GM21367 (cell line): Measurements from ENCODE around the gene CBX2.

ENCODE experiments used
- ATAC-seq: cut with Tn5 transposase; IDR thresholded peaks from one replicate; pipeline ENCODE4 v1.9.1; 2021; ENCODE audit not compliant: unreplicated experiment

CBX2 gene

GRCh38 chr17:79777894-79778503 is at the start of gene CBX2:
Gene CBX2, plus strand, starts transcription at chr17:79778148. Its CDS starts 88 bp downstream, at chr17:79778236.
- ATAC-seq = peak; percentile 46

- ATAC-seq = no peak
These were observed 49.6 kb upstream of the CBX2 start for GRCh38 chr17:79728169-79728907.

- ATAC-seq = no peak
These were observed 49.0 kb upstream of the CBX2 start for GRCh38 chr17:79728908-79729471.

GRCh38 chr17:79729761-79730160 is 48.2 kb upstream of the CBX2 start:
- no peak for ATAC-seq

GRCh38 chr17:79730437-79730768 is 47.5 kb upstream of the CBX2 start:
- no peak for ATAC-seq

GRCh38 chr17:79730769-79731483 is 47.0 kb upstream of the CBX2 start, which contains the start of gene ENPP7:
Gene ENPP7, plus strand, starts transcription at chr17:79730943. Its CDS starts 197 bp downstream, at chr17:79731140.
- no peak for ATAC-seq

GRCh38 chr17:79732254-79732653 is 45.7 kb upstream of the CBX2 start:
- ATAC-seq = no peak

- ATAC-seq = no peak
These were observed 44.9 kb upstream of the CBX2 start for GRCh38 chr17:79732804-79733691.

GRCh38 chr17:79733692-79734070 is 44.3 kb upstream of the CBX2 start:
- ATAC-seq = no peak

GRCh38 chr17:79735096-79735495 is 42.9 kb upstream of the CBX2 start:
- no peak for ATAC-seq

GRCh38 chr17:79737046-79737921 is 40.7 kb upstream of the CBX2 start:
- no peak for ATAC-seq

GRCh38 chr17:79737922-79738578 is 39.9 kb upstream of the CBX2 start:
- ATAC-seq = no peak

GRCh38 chr17:79738643-79739042 is 39.3 kb upstream of the CBX2 start:
- no peak for ATAC-seq

- no peak for ATAC-seq
These were observed 38.5 kb upstream of the CBX2 start for GRCh38 chr17:79739148-79740062.

GRCh38 chr17:79740413-79740812 is 37.5 kb upstream of the CBX2 start:
- ATAC-seq = no peak

- ATAC-seq = no peak
These were observed 36.6 kb upstream of the CBX2 start for GRCh38 chr17:79741401-79741750.

- ATAC-seq = no peak
These were observed 36.0 kb upstream of the CBX2 start for GRCh38 chr17:79741751-79742588.

- ATAC-seq = no peak
These were observed 35.4 kb upstream of the CBX2 start for GRCh38 chr17:79742589-79742918.
